Upper lobe of left lung (tissue), 6 donors: ENCODE measurements around the gene PPP2R2B. TPM values are rescaled to one million over a fixed set of nuclear protein-coding genes. Genes with fewer than 3 reads are reported as not detected.
"Not testable (repeated sequence)": the region's sequence is repeated elsewhere in the genome, so short reads cannot be mapped to it uniquely, and the experiment has no call there.

Experiments
- ATAC-seq, 2 donors: fragments of 200-7000 bp; cut with Tn5 transposase; one replicate each; pipeline ENCODE4 v1.9.1; 2022; ENCODE audit warnings: mild to moderate bottlenecking in 2 of 2, moderate library complexity in 2 of 2; ENCODE audit not compliant: low FRiP score in 2 of 2
- DNase-seq, 2 donors: peaks; one replicate each; pipeline ENCODE4 v3.0.0-alpha.2; 2019 to 2020
- H3K27ac ChIP-seq, 4 donors: fragments of 200-600 bp; sonication (generic); one replicate each; pipeline ENCODE4 v1.5.1; 2016 to 2019
- H3K27me3 ChIP-seq, 4 donors: fragments of 200-600 bp; sonication (generic); one replicate each; pipeline ENCODE4 v1.5.1; 2017 to 2019
- H3K36me3 ChIP-seq, 4 donors: fragments of 200-600 bp; sonication (generic); one replicate each; pipeline ENCODE4 v1.5.1; 2016 to 2019
- H3K4me1 ChIP-seq, 4 donors: fragments of 200-600 bp; sonication (generic); one replicate each; pipeline ENCODE4 v1.5.1; 2018 to 2019
- H3K4me3 ChIP-seq, 4 donors: fragments of 200-600 bp; sonication (generic); one replicate each; pipeline ENCODE4 v1.5.1; 2017 to 2019; ENCODE audit warnings: mild to moderate bottlenecking in 2 of 4, moderate library complexity in 1 of 4
- H3K9me3 ChIP-seq, 4 donors: fragments of 200-600 bp; sonication (generic); one replicate each; pipeline ENCODE4 v1.5.1; 2018 to 2019
- CTCF ChIP-seq, 6 experiments: fragments of 450-650 bp in 4 of 6; fragments of 200-600 bp in 2 of 6; sonication (generic) in 2 of 6; IDR thresholded peaks; one replicate each; pipeline ENCODE4 v1.5.1; 2016 to 2019; ENCODE audit warnings: antibody characterized with exemption in 6 of 6
- EP300 ChIP-seq, 4 donors: sonication (generic); formaldehyde crosslinking; IDR thresholded peaks; one replicate each; pipeline ENCODE4 v1.5.1; 2017; ENCODE audit warnings: antibody characterized with exemption in 4 of 4, control low read depth in 2 of 4
- POLR2A ChIP-seq, 4 donors: fragments of 450-650 bp; IDR thresholded peaks; one replicate each; pipeline ENCODE4 v1.5.1; 2016 to 2017; ENCODE audit warnings: antibody characterized with exemption in 4 of 4, mild to moderate bottlenecking in 2 of 4
- POLR2AphosphoS5 ChIP-seq, 2 donors: sonication (generic); formaldehyde crosslinking; IDR thresholded peaks; one replicate each; pipeline ENCODE4 v1.5.1; 2017; ENCODE audit warnings: antibody characterized with exemption in 2 of 2
- WGBS, 2 donors: methylation state at CpG; one replicate each; pipeline ENCODE4 v1.1.5; 2017 to 2018; 5-methylcytosine and 5-hydroxymethylcytosine counted together
- total RNA-seq, 6 donors: library from RNA; depleted of rRNA in 4 of 6; stranded (reverse); fragments of >200 nt in 4 of 6; gene quantifications; one replicate each; pipeline versions ENCODE4 v1.1.0 to v1.2.1, GENCODE V29; 2016 to 2021
- donor health status: DM: no; HTN: no; CAD: no; lungs with moderate emphysema.
- donor health status: DM: no; HTN: yes; CAD: no; lungs with severe emphysema.

The PPP2R2B gene
- total RNA-seq, 6 donors from 2014 or later = 0.49 to 7.4 (median 1.3) TPM

DNA sequence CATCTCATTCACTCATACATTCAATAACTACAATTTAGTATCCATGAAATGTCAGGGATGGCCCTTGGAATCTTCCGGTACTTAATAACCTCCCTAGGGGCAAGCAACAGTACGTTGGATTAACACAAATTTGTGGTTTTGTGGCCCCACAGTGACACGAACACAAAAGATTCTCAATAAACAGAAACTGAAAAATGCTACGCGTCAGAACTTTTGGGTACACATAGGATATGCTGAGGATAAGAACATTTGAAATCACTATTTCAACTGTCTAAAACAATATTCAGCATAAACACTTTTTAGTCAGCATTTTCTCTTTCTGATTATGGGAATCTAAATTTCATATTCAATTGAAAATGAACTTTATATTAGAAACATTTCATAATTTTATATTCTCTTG, 255.5 kb downstream of the PPP2R2B start:
- no peaks in the 10 kb centered on the region for H3K4me1 ChIP-seq
- H3K27me3 ChIP-seq = no peaks in the 10 kb centered on the region
- WGBS, 2 donors = 86 to 88% methylated on average over 5 of the region's 5 CpGs
- no peaks in the 10 kb centered on the region for H3K9me3 ChIP-seq
- DNase-seq = no peak
- no peaks in the 10 kb centered on the region for H3K36me3 ChIP-seq
- no peak overlapping the region for H3K27ac ChIP-seq
- TF ChIP-seq EP300 (IDR thresholded peaks at IDR 0.05) (no peak), CTCF (IDR thresholded peaks at IDR 0.05) (no peak), POLR2AphosphoS5 (IDR thresholded peaks at IDR 0.05) (no peak), POLR2A (IDR thresholded peaks at IDR 0.05) (no peak)
- no peak overlapping the region for H3K4me3 ChIP-seq
- ATAC-seq = no peak

GRCh38 chr5:146622391-146622790, 256.2 kb downstream of the PPP2R2B start:
- Histone ChIP-seq H3K9me3 (no peaks in the 10 kb centered on the region), H3K4me3 (no peak overlapping the region), H3K36me3 (no peaks in the 10 kb centered on the region), H3K27ac (no peak overlapping the region), H3K27me3 (no peaks in the 10 kb centered on the region), H3K4me1 (no peaks in the 10 kb centered on the region)
- no peak for DNase-seq
- 69% methylated on average over 1 of the region's 1 CpG for WGBS, 2 donors
- ATAC-seq = no peak
- TF ChIP-seq CTCF (IDR thresholded peaks at IDR 0.05) = no peak
- no peak for TF ChIP-seq POLR2A (IDR thresholded peaks at IDR 0.05)

- 58 to 71% methylated on average over 4 to 5 of the region's 5 CpGs for WGBS, 2 donors
Observed at GRCh38 chr5:146620669-146621051, 257.9 kb downstream of the PPP2R2B start.

GRCh38 chr5:146620031-146620668, 258.4 kb downstream of the PPP2R2B start:
- H3K4me3 ChIP-seq = no peak overlapping the region
- peaks cover 0 to 5% (median 0%) of the 10 kb centered on the region in 4 donors for H3K9me3 ChIP-seq
- no peak for ATAC-seq
- no peak for TF ChIP-seq CTCF (IDR thresholded peaks at IDR 0.05)
- TF ChIP-seq EP300 (IDR thresholded peaks at IDR 0.05) = no peak
- TF ChIP-seq POLR2AphosphoS5 (IDR thresholded peaks at IDR 0.05) = no peak
- TF ChIP-seq POLR2A (IDR thresholded peaks at IDR 0.05) = no peak
- 67 to 74% methylated on average over 10 of the region's 10 CpGs for WGBS, 2 donors
- no peak for DNase-seq
- no peaks in the 10 kb centered on the region for H3K4me1 ChIP-seq
- no peaks in the 10 kb centered on the region for H3K36me3 ChIP-seq
- H3K27ac ChIP-seq = no peak overlapping the region
- H3K27me3 ChIP-seq = no peaks in the 10 kb centered on the region

More at GRCh38 chr5:146620669-146621051, 257.9 kb downstream of the PPP2R2B start:
- Histone ChIP-seq H3K9me3 (peaks cover 0 to 3% (median 0%) of the 10 kb centered on the region in 4 donors), H3K4me1 (no peaks in the 10 kb centered on the region), H3K27me3 (no peaks in the 10 kb centered on the region), H3K27ac (no peak overlapping the region), H3K36me3 (no peaks in the 10 kb centered on the region), H3K4me3 (no peak overlapping the region)
- ATAC-seq = no peak
- no peak for TF ChIP-seq CTCF (IDR thresholded peaks at IDR 0.05)
- no peak for TF ChIP-seq EP300 (IDR thresholded peaks at IDR 0.05)
- no peak for TF ChIP-seq POLR2AphosphoS5 (IDR thresholded peaks at IDR 0.05)
- no peak for DNase-seq

- TF ChIP-seq POLR2AphosphoS5 (IDR thresholded peaks at IDR 0.05) (no peak), CTCF (IDR thresholded peaks at IDR 0.05) (no peak), POLR2A (IDR thresholded peaks at IDR 0.05) (no peak), EP300 (IDR thresholded peaks at IDR 0.05) (no peak)
- peak in 1 of 2 donors; percentile 51 for ATAC-seq
- no peaks in the 10 kb centered on the region for H3K4me1 ChIP-seq
- no peaks in the 10 kb centered on the region for H3K36me3 ChIP-seq
- WGBS, 2 donors = 82 to 91% methylated on average over 5 to 6 of the region's 6 CpGs
- H3K27me3 ChIP-seq = no peaks in the 10 kb centered on the region
- no peak overlapping the region for H3K4me3 ChIP-seq
- no peak overlapping the region for H3K27ac ChIP-seq
- peaks cover 0 to 5% (median 0%) of the 10 kb centered on the region in 4 donors for H3K9me3 ChIP-seq
- no peak for DNase-seq
Observed at GRCh38 chr5:146618434-146618833, 260.1 kb downstream of the PPP2R2B start.

- H3K4me3 ChIP-seq, ATAC-seq, H3K4me1 ChIP-seq, H3K27ac ChIP-seq, H3K36me3 ChIP-seq, H3K9me3 ChIP-seq, H3K27me3 ChIP-seq: not testable (repeated sequence)
- peak in 1 of 2 donors; percentile 52 for DNase-seq
- no CpG with 5 or more reads among the region's 17 CpGs for WGBS, 2 donors
Observed at GRCh38 chr5:146609731-146610130, 268.8 kb downstream of the PPP2R2B start.
